ENCODE results near the gene RALGDS. TPM values are rescaled to one million over a fixed set of nuclear protein-coding genes. Genes with fewer than 3 reads are reported as not detected.

The RALGDS gene
- total and polyA plus RNA-seq, 9 of the 15 experiments (the other 6 are each of a cell fraction or from before 2014, with no cell fraction given), result 0.75 to 43.3 (median 27.1) TPM

DNA sequence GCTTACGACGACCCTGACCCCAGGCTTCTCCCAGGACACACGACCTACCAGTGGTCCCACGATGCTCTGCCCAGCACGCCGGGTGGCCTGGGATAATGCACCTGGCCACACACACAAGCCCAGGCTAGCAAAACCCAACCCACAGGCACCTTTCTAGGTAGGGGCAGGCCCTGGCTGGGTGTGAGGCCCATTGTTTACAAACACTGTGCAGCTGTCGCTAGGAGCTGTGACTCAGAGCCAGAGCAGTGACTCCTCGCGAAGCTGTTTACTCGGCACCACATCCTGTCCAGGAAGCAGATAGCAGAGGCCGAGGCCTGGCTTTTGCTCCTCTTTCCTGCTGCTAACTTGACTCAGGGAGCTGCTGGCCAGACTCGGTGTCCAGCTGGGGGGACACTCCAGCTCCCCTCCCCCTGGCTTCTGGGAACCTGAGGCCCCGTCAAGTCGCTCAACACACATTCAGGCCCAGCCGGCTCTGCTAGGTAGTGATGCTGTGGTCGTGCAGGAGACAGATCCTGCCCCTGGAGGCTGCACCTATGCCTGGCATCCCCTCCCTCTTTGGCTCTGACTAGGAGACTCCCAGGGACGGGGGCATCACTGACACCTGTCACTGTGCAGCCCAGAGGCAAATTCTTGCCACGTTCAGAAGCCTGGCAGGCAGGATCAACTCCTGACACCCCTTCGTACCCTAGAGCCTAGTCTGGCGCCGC, 12.8 kb upstream of the RALGDS start (continued):
- TF ChIP-seq SAP30 (IDR thresholded peaks at IDR 0.05; ENCODE audit: borderline replicate concordance, insufficient read depth, low read depth, low read length, poor library complexity, severe bottlenecking) (peak; percentile 27), CHD4 (IDR thresholded peaks at IDR 0.05; ENCODE audit: insufficient read depth, insufficient replicate concordance, low read depth, low read length, poor library complexity, severe bottlenecking) (no peak), CTBP1 (IDR thresholded peaks at IDR 0.05; ENCODE audit: borderline replicate concordance) (peak; percentile 93), BRD4 (IDR thresholded peaks at IDR 0.05) (0 out of 2 replicates have a peak, but pooled peaks have one; percentile 43), MCM3 (IDR thresholded peaks at IDR 0.05) (no peak), SMARCE1 (IDR thresholded peaks at IDR 0.05) (peak; percentile 95), NFE2 (IDR thresholded peaks at IDR 0.05; ENCODE audit: low read depth) (peak; percentile 44), TRIM24 (IDR thresholded peaks at IDR 0.05) (peak in 1 of 2 experiments; percentile 34; a peak in 1 of 4 replicates), TAF1 (IDR thresholded peaks at IDR 0.05; ENCODE audit: control insufficient read depth, extremely low read depth, insufficient read depth, low read length, severe bottlenecking) (no peak), SIN3B (IDR thresholded peaks at IDR 0.05; ENCODE audit: low read depth) (no peak), MXI1 (IDR thresholded peaks at IDR 0.05; ENCODE audit: low read depth, low read length) (peak; percentile 81), TBP (optimal IDR thresholded peaks at IDR 0.05; ENCODE audit: low read depth, low read length) (peak; percentile 31), GABPB1 (CRISPR knock-in tag; IDR thresholded peaks at IDR 0.05) (peak; percentile 88), SOX6 (IDR thresholded peaks at IDR 0.05) (peak; percentile 84), NCOA1 (IDR thresholded peaks at IDR 0.05; ENCODE audit: low read depth) (peak; percentile 55; the same call in 1 of the 2 replicates), NR3C1 (CRISPR knock-in tag; IDR thresholded peaks at IDR 0.05) (no peak), TEAD4 (IDR thresholded peaks at IDR 0.05; ENCODE audit: low read length) (peak; percentile 67), TEAD4 (CRISPR knock-in tag; IDR thresholded peaks at IDR 0.05; ENCODE audit: borderline replicate concordance) (no peak), U2AF2 (optimal IDR thresholded peaks at IDR 0.05; ENCODE audit: low read depth, low read length) (no peak), MEF2D (tag; conservative IDR thresholded peaks at IDR 0.05; ENCODE audit: low read depth) (0 out of 2 replicates have a peak, but pooled peaks have one; percentile 27), CREM (IDR thresholded peaks at IDR 0.05; ENCODE audit: low read depth) (peak; percentile 72), SRSF1 (IDR thresholded peaks at IDR 0.05; ENCODE audit: low read depth, low read length) (no peak), ZNF696 (CRISPR knock-in tag; conservative IDR thresholded peaks at IDR 0.05) (no peak)
- TF ChIP-seq, protein P1, sequence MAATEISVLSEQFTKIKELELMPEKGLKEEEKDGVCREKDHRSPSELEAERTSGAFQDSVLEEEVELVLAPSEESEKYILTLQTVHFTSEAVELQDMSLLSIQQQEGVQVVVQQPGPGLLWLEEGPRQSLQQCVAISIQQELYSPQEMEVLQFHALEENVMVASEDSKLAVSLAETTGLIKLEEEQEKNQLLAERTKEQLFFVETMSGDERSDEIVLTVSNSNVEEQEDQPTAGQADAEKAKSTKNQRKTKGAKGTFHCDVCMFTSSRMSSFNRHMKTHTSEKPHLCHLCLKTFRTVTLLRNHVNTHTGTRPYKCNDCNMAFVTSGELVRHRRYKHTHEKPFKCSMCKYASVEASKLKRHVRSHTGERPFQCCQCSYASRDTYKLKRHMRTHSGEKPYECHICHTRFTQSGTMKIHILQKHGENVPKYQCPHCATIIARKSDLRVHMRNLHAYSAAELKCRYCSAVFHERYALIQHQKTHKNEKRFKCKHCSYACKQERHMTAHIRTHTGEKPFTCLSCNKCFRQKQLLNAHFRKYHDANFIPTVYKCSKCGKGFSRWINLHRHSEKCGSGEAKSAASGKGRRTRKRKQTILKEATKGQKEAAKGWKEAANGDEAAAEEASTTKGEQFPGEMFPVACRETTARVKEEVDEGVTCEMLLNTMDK (IDR thresholded peaks at IDR 0.05; ENCODE audit: borderline replicate concordance, insufficient read depth, low read depth, low read length, poor library complexity, severe bottlenecking), result no peak
- TF ChIP-seq, protein P2, sequence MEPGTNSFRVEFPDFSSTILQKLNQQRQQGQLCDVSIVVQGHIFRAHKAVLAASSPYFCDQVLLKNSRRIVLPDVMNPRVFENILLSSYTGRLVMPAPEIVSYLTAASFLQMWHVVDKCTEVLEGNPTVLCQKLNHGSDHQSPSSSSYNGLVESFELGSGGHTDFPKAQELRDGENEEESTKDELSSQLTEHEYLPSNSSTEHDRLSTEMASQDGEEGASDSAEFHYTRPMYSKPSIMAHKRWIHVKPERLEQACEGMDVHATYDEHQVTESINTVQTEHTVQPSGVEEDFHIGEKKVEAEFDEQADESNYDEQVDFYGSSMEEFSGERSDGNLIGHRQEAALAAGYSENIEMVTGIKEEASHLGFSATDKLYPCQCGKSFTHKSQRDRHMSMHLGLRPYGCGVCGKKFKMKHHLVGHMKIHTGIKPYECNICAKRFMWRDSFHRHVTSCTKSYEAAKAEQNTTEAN (CRISPR knock-in tag; IDR thresholded peaks at IDR 0.05), result no peak
- TF ChIP-seq, protein P3, sequence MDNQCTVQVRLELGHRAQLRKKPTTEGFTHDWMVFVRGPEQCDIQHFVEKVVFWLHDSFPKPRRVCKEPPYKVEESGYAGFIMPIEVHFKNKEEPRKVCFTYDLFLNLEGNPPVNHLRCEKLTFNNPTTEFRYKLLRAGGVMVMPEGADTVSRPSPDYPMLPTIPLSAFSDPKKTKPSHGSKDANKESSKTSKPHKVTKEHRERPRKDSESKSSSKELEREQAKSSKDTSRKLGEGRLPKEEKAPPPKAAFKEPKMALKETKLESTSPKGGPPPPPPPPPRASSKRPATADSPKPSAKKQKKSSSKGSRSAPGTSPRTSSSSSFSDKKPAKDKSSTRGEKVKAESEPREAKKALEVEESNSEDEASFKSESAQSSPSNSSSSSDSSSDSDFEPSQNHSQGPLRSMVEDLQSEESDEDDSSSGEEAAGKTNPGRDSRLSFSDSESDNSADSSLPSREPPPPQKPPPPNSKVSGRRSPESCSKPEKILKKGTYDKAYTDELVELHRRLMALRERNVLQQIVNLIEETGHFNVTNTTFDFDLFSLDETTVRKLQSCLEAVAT (IDR thresholded peaks at IDR 0.05), result peak in 1 of 2 experiments; percentile 67; a peak in 1 of 4 replicates
